ENCODE measurements around the gene TGM1.

TGM1 gene

GRCh38 chr14:24292118-24292807 lies 29.3 kb upstream of the TGM1 start:
- DNase-seq (ENCODE audit: low spot score): no peak

GRCh38 chr14:24291446-24292117 lies 28.6 kb upstream of the TGM1 start:
- no peak for DNase-seq (ENCODE audit: low spot score)

DNA sequence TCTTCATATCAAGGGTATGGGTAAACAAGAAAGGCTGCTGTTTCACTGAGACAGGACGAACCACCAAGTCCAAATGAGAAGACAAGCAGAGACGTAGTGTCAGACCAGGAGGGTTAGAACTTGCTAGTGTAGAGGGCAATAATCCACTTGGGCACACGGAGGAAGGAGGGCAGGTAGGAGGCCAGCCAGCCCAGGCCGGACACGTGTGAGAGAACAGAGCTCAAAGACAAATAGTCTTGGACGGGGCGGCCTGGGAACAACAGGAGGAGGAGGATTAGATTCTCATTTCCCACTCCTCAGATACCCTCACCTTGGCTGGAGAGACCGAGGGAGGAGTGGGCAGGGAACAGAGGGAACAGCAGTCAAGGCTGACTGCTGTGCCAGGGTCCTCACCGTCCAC lies 27.8 kb upstream of the TGM1 start:
- no peak for DNase-seq (ENCODE audit: low spot score)

DNA sequence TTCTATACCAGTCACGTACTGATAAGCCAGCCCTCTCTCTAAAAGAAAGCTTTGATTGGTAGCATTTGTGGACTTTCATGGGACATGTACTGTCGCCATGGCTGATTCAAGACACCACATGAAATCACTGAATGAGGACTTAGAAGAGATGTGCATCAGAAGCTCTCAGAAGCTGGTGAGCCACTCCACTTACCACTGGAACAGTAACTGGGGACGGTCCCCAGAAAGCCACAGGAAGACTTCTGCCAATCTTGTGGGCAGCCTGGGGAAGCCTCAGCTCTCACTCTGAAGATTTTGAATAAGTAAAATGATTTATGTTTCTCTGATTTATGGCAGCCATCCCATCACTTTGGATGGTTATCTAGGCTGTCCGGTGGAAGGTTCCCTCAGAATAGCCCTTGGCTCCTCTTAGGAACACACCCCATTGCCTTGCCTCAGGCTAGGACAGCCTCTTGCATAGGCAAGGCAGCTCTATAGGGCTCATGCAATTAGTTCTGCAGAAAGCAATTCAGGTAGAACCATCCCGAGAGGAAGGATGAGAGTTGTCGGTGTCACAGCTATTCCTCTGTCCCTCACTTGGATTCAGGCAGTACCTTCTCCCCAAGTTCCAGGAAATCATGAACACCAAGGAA lies 26.8 kb upstream of the TGM1 start:
- DNase-seq (ENCODE audit: low spot score): peak; percentile 79

GRCh38 chr14:24286996-24287395 lies 24.0 kb upstream of the TGM1 start:
- DNase-seq (ENCODE audit: low spot score): no peak

DNA sequence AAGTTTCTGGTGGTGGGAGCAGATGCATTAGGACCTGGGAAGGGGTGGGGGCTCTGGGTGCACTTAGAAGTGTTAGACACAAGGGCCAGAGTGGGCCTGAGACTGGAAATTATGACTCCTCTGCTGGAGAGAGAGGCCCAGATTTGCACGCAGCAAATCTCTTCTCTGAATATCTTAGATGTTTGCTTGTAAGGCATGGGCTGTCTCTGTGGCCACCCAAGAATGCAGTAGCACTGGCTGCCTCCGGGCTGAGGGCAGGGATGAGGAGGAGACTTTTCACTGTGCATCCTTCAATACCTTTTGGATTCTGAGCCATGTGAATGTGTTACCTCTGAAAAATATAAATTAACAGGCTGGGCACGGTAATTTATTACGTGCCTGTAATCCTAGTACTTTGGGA lies 22.4 kb upstream of the TGM1 start:
- DNase-seq (ENCODE audit: low spot score): no peak

GRCh38 chr14:24284501-24285035 lies 21.6 kb upstream of the TGM1 start:
- DNase-seq (ENCODE audit: low spot score): no peak

DNA sequence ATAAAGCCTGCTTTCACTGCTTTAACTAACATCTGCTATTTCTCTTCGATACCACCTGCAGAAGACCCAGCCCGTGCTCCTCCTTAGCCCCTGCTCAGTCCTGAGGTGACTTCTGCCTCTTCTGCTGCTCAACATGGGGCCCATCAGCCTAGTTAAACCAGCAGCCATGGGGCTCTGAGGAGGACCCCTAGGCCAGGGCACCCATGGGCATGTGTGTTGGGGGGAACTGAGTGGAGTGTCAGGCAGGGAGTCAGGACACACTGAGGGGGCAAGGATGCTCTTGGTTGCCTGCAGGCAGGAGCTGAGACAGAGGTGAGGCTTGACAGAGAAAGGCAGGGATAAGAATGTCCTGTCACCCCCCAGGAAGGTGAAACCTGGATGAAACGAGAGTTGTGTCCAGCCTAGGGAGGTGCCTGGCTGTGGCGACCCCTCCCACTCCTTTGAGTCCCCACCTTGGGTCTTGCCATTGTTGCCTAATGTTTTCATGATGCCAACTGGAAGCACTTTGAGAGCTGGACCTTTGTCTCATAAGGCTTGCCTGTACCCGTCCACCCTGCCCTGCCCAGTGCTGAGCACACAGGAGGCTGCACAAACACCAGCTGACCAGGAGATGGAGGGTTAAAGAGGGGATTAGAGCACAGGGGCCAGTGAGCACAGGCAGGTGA lies 21.0 kb upstream of the TGM1 start:
- DNase-seq (ENCODE audit: low spot score): no peak

GRCh38 chr14:24282736-24283135 lies 19.8 kb upstream of the TGM1 start:
- no peak for DNase-seq (ENCODE audit: low spot score)

DNA sequence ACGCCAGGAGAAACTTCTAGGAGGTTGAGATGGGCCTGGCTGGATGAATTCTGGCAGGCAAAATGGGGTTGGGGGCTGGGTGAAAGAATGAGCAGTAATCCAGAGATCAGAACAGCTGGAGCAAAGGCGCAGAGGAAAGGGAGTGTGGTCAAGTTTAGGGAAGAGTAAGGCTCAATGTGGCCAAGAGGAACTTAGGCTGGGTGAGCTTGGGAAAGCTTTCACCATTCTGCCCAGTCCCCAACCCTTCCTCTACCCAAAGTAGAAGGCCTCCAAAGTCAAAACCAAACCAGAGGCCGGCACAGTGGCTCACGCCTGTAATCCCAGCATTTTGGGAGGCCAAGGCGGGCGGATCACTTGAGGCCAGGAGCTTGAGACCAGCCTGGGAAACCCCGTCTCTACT lies 18.7 kb upstream of the TGM1 start:
- no peak for DNase-seq (ENCODE audit: low spot score)

DNA sequence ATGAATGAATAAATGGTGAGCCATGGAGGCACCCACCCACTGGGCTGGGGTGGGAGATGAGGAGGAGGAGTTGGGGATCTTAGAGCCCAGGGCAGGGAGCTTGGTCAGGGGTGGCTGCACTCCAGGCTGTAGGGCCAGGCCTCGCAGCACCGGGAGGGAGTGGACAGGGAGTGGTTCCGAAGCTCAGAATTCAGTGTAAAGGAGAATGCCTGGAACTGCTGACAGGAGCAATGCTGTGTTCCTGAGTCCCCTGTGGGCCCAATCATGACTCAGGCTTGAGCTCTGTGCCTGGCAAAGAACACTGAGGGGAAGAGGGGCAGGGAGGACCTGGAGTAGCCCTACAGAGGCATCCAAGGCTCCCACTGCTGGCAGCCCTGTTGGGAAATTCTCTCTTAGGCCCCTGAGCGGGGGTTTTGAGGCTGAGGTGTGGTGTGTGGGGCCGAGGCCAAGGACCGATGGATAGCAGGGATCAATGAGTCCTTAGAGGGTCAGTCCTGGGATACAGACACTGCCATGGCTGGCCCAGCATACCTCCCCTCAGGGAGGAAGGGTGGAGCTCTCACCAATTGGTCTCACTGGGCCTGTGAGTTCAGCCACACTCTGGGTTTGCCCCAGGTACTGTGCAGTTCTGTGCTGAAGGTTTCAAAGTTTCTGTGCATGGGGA lies 18.0 kb upstream of the TGM1 start:
- no peak for DNase-seq (ENCODE audit: low spot score)

GRCh38 chr14:24279301-24280186 lies 16.6 kb upstream of the TGM1 start:
- DNase-seq (ENCODE audit: low spot score): peak; percentile 53

DNA sequence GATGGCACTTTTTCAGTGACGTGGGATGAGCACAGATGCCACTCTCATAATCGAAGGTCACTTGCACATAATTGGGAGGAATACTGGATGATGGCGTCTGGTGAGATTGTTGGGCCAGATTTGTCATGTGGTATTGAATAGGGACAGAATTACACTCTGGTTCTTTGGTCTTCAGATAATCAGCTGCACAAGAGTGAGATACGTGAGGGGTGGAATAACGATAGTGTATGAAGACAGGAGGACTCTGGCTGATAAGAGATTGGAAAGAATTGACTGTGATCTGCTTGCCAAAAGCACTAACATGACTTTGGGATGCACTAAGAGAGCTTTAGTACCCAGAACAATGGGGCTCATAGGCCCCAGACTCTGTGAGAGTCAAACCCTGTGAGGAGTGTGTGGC lies 15.4 kb upstream of the TGM1 start:
- no peak for DNase-seq (ENCODE audit: low spot score)

GRCh38 chr14:24277606-24278321 lies 14.8 kb upstream of the TGM1 start:
- no peak for DNase-seq (ENCODE audit: low spot score)

DNA sequence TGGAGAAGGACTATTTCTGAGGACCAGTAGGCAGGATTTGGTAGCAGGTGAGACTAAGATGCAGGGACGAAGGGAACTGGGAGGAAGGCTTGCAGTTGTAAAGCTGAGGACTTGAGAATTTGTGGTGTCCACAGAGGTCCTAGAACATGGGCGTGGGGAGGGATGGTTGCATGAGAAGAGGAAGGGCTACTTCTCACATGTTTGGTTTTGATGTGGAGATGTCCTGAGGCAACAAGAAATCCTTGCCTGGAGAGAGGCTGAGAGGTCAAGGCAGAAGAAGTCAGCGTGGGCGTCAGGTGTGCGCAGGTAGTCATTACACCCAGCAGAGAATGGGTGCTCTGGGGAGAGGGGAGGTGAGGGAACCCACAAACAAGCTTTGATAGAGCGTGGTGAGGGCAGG lies 14.1 kb upstream of the TGM1 start:
- DNase-seq (ENCODE audit: low spot score): no peak

DNA sequence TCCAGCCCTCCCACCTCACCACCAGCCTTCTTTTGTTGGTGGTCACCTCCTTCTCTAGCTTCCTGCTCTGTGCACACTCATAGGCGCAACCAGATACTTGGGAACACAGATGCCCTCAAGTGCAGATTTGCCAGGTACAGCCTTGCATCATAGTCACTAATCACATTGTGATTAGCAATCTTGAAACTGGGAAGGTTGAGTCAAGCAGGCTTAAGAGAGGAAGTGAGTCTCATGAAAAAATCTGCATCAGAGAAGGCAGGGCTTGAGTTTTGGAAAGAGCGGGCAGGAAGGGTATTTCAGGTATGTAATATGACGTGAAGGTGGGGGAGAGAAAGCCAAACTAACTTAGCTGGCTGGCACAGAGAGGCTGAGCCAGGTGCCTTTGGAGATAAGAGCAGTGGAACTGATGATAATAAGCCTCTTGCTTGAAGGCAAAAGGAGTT lies 11.1 kb upstream of the TGM1 start:
- peak; percentile 91 for DNase-seq (ENCODE audit: low spot score)

GRCh38 chr14:24273422-24273998 lies 10.5 kb upstream of the TGM1 start:
- no peak for DNase-seq (ENCODE audit: low spot score)

- DNase-seq (ENCODE audit: low spot score): no peak
Observed at GRCh38 chr14:24272467-24272866, 9.5 kb upstream of the TGM1 start.

DNA sequence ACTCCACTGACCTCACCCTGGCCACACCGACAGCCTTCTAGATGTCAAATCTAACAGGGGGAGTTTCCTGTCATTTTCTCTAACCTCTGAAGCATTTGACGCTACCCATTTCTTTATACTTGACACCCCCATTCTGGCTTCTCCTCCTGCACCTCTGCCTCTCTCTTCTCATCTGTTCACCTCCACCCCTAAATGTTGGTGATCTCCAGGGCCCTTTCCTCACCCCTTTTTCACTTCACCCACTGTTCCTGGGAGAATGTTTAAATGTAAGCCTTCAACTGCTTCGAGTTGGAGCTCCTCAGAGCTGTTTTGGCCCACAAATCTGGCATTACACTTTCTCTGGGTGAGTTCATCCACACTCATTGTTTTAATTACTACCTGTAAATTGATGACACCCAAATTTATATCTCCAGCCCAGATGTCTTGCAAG lies 8.9 kb upstream of the TGM1 start:
- no peak for DNase-seq (ENCODE audit: low spot score)
